Stimulated activated CD4-positive, alpha-beta T cell treated with anti-CD3 and anti-CD28 coated beads, Interleukin-15, amount 100 ng/mL, for 48 hours (primary cell): ENCODE data around the gene CATSPER1.

Experiments
- DNase-seq, 2 donors: peaks; one replicate each; pipeline ENCODE4 v3.0.0-alpha.2; 2020; ENCODE audit warnings: low read depth in 2 of 2

Gene CATSPER1

DNA sequence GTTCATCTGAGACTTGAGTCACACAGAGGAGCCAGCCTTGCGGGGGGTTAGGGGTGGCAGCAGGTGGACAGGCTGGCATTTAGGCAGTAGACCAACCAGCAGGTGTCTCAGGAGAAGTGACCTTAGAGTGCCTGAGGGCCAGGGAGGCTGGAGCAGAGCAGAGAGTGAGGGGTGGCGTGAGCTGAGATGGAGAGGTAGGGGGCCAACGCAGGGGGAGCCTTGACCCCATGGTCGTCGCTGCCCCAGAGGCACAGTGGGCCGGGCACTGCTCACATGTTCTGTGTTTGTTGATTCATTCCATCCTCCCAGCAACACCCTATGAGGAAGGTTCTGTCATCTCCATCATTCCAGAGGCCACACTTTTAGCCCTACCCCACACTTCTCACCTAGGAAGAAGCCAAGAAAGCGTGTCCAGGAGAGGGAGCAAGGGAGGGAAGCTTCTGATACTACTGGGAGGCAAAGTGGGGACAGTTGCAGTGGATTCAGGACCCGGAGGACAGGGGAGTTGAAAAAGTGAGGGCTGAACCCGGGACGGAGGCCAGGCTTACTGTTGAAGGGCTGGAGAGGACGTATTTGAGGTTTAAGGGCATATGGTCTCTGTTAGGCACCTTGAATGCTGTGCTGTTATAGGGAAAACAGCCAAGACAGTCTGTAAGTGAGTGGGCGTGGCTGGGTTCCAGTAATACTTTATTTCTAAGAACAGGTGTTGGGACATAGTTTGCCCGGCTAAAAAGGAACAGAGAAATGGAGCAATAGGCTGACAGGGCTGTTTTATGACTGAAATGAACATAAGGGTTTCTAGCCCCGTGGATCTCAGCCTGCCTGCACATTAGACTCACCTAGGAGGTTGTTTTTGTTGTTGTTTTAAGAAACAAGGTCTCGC is 57.4 kb downstream of the CATSPER1 start:
- no peak for DNase-seq

DNA sequence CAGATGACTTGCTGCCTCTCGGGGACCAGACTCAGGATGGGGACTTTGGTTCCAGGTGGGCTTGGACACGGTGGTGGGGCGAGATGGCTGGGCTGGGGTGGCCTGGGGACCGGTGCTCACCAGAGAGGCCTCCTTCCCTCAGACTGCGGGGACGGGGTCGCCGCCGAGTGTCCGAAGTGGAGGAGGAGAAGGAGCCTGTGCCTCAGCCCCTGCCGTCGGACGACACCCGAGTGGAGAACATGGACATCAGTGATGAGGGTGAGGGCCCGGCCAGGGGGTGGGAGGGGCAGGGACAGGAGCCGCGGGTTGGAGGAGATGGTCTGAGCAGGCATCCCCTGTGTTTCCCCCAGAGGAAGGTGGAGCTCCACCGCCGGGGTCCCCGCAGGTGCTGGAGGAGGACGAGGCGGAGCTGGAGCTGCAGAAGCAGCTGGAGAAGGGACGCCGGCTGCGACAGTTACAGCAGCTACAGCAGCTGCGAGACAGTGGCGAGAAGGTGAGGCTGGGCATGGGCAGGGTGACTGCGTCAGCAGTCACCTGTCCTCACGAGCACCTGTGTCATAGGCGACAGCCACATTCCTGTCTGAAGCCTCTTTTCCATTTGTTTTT is 58.8 kb downstream of the CATSPER1 start:
- no peak for DNase-seq
